ENCODE measurements around the gene SHISA9.

Gene SHISA9

DNA sequence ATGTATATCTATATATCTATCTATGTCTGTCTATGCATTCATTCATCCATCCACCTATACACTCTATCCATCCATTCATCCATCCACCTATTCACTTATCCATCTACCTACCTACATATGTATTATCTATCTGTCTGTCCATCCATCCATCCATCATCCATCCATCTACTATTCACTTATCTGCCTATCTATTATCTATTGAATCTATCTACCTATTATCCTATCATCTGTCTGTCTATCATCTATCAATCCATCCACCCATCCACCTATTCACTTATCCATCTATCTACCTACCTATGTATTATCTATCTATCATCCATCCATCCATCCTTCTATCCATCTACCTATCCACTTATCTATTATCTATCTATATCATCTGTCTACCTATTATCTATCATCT, 302.3 kb downstream of the SHISA9 start:
- DNase-seq: no peak

DNA sequence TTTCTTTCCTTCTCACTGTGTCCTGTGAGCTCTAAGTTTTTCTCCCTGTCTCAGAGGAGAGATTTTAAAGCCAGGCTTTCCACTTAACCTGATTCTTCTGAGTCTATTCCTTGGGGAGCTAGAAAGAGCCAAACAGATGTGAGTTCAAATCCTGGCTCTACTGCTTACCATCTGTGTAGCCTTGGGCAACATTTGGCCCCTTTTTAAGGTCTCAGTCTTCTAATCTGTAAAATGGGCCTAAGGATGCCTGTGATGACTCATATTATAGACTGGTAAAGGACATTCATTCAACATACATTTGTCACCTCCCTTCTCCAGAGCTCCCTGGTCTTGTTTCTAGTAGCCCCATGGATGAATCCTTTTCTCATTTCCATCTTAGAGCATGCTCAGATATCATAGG, 304.0 kb downstream of the SHISA9 start:
- DNase-seq: no peak

DNA sequence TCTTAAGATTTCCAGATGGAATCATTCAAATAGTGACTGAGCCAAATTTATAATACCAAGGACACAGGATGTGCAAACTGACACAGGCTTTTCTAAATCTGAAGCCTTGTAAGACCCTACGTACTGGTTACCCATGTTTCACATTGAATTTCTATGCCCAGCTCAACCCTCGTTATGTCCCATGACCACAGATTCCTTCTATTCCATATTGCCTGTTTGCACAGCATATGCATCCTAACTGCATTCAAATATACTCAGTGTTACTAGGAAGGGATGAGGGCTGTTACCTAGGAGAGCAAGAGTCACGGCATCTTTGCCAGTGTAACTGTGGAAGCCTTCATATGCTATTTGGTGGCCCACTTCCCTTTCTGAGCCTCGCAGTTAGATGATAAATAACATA, 305.2 kb downstream of the SHISA9 start:
- DNase-seq: no peak

DNA sequence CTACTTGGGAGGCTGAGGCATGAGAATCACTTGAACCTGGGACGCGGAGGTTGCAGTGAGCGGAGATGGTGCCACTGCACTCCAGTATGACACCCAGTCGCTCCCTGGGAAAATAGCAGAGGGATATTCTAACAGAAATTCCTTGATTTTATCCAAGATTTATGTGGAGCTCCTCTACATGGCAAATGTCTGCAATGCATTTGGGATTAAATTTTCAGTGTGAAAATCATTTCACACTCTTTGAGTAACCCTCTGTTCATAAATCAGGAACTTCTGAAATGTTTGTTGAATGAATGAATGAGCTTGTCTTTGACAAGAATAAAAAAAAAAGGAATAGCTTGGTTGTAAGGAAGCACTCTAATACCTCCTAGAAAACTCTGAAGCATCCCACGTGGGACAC, 305.8 kb downstream of the SHISA9 start:
- no peak for DNase-seq

DNA sequence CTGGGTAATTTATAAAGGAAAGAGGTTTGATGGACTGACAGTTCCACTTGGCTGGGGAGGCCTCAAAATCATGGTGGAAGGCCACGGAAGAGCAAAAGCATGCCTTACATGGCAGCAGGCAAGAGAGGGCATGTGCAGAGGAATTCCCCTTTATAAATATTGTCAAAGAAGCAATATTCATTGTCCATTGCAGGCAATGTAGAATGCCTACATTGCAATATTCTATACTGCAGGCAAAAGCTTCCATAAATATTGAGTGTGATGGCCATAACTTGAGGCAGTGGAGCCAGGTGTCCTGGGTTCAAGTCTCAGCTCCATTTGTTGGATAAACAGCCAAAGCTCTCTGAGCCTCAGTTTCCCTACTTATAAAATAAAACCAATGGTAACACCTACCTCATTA, 322.3 kb downstream of the SHISA9 start:
- DNase-seq: no peak

DNA sequence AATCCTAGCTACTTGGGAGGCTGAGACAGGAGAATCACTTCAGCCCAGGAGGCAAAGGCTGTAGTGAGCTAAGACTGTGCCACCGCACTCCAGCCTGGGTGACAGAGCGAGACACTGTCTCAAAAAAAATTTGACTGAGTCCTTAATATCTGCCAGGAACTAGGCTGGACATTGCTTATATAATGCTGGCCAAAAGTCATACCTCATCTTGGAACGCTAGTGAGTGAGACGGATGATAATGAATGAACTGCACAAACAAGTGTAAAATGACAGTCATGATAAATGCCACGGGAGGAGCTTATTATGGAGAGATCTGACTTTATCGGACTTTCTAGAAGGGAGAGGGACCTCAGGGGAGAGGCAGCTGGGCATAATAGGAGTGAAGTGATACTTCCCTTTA, 327.6 kb downstream of the SHISA9 start:
- no peak for DNase-seq

DNA sequence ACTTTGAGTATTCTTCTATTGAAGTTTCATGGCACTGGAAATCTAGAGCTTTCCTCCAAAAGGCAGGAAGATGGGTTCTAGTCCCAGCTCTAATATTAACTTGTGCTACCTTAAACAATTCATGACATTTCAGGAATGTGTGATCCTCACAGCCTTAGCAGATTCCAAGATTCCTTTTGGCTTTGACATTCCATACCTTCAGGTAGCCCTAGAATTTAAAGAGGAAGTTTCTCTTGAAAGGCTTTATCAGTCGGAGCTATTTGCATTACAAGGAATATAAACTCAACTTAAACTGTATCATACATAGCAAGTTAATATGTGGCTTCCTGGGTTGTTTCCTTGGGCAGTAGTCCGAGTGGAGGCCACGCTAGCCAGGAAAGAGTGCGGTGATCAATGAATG, 330.0 kb downstream of the SHISA9 start:
- DNase-seq: no peak

DNA sequence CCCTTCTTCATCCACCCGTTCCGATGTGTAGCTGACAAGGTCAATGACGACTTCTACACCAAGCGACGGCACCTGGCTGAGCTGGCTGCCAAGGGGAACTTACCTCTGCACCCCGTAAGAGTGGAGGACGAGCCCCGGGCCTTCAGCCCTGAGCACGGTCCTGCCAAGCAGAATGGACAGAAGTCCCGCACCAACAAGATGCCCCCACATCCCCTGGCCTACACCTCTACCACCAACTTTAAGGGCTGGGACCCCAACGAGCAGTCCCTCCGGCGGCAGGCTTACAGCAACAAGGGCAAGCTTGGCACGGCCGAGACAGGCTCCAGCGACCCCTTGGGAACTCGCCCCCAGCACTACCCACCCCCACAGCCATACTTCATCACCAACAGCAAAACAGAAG, 333.6 kb downstream of the SHISA9 start:
- DNase-seq: no peak

DNA sequence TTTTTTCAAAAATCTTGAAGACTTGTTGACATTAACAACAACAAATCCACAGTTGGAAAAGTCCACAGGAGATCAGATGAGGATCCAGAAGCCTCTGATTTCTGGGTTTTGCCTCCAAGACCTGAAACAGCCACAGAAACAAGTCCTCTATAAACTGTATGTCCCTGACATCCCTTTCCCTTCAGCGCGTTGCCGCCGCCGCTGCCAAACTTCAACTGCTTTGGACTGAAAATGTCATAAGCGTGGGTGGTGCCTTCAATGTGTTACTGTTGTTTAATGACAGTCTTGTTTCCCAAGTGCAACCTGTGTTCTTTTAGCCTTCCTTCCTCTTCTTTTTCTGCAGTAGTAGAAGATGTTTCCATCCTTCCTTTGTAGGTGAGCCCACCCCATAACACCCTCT, 334.9 kb downstream of the SHISA9 start:
- DNase-seq: no peak

DNA sequence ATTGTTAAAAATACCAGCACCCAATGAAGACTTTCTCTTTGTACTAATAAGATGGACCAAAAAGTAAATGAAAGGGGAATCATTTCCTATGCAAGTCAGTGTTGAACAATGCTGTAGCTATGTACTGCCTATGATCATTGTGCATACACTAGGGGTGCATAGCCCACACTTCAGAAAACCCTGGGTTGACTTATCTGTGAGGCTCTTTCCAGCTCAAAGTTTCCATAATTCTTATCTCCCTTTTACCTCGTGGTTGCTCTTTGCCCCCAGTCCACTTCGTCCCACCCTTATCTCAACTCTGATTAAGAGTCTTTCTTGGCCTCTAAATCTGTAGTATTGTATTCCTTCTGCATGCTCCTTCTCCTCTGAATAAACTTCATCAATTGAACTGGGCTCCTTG, 336.8 kb downstream of the SHISA9 start:
- no peak for DNase-seq

DNA sequence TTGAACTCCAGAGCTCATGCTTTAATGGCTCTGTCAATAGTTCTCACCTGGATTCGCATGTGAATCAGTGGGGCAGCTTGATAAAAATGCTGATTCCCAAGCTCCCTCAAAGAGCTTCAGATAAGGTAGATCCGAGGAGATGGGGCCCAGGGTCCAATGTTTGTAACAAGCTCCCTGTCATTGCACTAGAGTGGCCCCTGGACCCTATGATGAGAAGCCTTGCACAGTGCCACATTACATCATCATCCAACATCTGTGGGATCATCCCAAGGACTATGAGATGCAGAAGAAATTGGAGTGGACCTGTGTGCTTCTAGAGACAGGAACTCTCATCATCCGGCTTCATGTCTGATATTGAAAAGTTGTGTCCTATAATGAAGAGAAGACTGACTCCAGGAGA, 340.8 kb downstream of the SHISA9 start:
- no peak for DNase-seq

DNA sequence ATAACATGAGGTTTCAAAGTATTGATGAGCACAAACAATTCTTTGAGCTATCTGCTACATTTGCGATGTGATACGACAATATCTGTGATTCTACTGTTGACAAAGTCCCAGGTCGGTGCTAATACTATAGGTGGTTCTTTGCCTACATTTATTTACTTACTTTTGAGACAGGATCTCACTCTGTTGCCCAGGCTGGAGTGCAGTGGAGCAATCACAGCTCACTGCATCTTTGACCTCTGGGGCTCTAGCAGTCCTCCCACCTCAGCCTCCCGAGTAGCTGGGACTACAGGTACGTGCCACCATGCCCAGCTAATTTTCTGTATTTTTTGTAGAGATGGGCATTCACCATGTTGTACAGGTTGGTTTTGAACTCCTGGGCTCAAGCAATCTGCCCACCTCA, 343.4 kb downstream of the SHISA9 start:
- no peak for DNase-seq

DNA sequence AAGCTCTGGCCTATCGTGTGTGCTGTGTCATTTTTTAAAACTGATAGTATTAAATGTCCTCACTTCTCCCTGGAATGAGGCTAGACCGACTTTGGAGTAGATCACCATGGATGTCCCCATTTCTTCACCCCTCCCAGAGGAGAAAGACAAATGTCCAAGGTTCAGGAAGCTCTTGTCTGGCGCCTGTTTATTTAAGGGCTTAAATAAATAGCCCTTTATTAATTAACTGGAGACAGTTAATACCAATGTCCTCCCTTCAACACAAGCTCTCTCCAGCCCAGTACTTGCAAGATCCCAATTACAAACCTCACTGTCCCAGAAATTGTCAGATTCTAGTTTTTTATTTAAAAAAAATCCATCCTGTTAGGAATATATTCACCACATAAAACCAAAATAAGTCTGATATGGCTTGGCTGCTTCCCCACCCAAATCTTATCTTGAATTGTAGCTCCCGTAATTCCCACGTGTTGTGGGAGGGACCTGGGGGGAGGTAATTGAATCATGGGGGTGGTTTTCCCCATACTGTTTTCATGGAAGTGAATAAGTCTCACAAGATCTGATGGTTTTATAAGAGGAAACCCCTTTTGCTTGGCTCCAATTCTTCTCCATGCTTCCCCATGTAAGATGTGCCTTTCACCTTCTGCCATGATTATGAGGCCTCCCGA, 344.4 kb downstream of the SHISA9 start:
- no peak for DNase-seq

DNA sequence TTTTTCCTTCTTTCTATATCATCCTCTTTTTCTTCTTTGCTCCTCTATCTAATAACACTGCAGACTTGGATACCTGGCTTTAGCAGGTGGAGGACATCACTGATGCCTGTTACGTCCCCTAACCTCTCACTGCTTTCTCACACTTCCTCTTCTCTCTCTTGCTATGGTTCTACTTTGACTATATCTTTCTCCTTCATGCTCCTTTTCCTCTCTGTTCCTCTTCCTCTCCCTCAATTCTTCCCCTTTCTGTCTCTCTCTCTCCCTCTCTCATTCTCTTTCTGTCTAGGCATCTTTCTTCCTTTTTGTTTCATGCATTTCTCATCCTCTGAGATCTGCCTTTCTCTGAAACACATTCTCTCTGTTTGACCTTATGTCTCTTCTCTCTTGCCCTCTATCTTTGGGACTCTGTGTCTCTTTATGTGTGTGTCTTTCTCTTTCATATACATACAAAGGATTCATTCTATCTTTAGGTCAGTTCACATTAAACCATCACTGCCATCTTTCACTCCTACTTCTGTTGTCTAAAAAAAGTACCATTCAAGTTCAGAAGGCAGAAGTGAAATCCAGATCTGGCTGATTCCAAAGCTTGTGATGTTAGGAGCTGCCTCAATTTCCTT, 353.7 kb downstream of the SHISA9 start:
- DNase-seq: no peak

DNA sequence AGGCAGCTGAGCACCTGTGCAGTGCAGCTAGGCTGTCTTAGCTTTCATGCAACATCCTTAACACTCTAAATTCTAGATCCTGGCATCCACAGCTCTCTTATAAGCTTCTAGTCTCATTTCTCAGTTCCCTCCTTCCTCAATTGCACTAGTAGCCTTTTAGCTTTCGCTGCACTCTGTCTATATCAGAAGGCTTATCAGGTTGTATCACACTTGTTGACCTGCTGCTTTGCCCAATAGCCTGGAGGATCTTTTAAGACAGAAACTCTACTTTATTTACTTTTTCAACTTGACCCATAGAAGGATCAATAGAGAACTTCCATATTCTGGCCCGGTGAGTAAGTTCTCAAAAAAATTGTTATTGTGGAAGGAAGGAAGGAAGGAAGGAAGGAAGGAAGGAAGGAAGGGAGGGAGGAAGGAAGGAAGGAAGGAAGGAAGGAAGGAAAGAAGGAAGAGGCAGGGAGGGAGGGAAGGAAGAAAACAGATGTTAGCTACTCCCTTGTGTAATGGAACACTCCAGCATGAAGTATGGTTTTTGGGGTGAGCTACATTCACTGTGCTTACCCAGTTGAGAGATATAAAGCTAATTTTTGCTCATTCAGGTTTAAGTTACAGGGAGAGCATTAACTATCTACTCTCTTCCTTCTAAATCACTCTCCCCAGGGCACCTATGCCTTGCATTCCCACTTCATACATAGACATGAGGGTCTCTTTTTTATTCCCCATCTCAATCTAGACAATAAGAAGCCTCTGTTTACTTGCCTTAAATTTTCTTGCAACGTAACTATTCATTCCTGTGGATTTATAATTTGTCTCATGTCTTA, 361.1 kb downstream of the SHISA9 start:
- no peak for DNase-seq

DNA sequence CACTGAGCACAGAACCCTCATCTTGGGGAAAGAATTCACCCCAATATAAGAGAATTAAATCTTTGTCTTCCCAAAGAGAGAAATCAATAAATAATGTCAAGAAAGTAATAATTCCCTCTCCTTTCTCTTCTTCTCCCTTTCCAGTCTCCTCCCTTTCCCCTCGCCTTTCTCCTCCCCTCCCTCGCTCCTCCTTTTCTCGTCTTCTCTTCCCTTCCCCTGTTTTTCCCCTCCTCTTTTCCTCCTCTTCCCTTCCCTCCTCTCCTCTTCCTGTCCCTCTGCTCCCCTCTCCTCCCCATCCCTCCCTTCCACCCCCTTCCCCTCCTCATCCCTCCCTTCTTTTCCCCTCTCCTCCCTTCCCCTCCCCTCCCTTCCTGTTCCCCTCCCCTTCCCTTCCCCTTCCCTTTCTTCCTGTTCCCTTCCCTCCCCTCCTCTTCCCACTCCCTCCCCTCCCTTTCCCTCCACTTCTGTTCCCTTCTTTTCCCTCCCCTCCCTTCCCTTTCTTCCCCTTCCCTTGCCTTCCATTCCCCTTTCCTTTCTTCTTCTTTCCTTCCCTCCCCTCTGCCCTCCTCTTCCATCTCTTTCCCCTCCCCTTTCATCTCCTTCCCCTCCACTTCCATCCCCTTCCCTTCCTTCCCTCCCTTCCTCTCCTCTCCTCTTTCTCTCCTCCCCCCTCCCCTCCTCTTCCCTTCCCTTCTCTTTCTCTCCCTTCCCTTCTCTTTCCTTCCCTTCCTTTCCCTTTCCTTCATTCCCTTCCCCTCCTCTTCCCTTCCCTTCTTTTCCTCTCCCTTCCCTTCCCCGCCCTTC, 363.6 kb downstream of the SHISA9 start:
- no peak for DNase-seq

DNA sequence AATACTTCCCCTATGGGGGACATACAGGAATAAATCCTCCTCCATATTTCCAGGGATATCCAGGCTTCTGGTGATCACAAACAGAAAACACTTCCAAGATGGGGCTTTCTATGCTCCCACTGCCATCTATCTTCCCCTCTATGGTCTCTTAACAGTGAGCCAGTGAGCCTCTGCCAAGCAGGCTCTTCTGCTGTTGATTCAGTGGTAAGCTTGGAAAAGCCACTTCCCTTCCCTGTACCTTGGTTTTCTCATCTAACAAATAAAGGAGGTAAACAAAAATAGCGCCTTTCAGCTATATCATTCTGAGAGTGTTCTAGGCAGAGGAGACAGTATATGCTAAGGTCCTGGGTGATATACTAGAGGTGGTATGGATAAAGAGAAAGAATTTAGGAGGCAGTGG, 368.0 kb downstream of the SHISA9 start:
- DNase-seq: no peak

DNA sequence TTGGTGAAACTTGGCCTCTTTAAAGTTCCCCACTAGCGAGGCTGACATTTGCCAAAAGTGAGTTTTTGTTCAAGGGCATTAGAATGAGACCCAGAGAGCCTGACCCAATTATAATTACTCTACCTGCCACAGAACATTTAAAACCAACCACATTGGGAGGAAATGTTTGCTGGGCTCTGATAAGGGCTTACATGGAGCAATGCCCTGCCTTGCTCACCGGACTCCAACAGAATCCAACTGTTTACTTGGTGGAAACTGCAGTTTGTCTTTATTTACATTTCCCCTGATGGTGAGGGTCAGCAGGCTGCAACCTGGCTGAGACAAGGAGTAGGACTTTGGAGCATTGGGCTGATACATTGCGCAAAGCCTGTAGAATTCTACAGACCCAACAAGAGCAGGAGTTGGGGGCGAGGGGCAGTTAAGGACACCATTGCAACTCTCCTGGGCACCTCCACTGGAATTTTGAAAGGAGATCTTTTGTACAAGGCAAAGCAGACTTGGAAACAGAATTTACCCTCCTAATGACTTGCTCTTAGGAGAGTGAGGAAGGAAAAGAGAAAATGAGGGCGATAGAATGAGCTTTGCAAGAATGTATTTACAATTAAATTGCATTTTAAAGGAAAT, 368.6 kb downstream of the SHISA9 start:
- no peak for DNase-seq

DNA sequence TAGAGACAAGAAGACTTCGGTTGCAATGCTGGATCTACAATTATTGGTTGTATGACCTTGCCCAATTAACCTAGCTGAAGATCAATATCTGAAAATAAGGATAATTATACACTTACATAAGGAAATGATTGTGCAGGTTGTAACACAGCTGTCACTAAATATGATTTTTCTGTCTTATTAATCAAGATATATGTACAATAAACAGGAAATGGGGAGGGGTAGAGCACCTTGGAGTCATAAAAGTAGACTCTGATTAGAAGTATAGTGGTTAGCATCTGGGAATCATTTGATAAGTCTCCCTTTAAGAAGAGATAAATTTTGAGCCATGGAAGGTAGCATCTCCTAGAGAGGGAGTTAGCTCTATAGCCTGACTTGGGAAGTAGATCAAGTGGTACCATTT, 369.2 kb downstream of the SHISA9 start:
- DNase-seq: no peak

DNA sequence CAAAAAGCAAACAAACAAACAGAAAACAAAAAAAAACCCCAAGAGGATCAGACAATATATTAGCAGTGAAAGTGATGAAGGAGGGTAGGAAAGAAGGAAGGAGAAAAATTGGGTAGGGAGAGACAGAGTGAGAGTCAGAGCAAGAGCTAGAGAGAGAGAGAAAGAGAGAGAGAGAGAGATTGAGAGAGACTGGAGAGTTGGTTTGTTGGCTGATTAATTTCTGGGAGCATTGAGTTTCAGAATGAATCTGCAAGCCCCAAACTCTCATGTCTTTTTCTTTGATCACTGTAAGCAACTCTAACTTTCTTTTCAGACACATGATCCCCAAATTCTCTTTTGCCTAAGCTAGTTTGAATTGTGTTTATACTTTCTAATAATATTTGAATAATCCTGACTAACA, 388.1 kb downstream of the SHISA9 start:
- DNase-seq: no peak
